NCI-H446 (cell line): ENCODE measurements around the gene KCNIP1.

ENCODE experiments used
- DNase-seq, 2 experiments: peaks; one replicate each; lab custom pipeline; 2025; lab: John Stamatoyannopoulos, UW

Gene KCNIP1

DNA sequence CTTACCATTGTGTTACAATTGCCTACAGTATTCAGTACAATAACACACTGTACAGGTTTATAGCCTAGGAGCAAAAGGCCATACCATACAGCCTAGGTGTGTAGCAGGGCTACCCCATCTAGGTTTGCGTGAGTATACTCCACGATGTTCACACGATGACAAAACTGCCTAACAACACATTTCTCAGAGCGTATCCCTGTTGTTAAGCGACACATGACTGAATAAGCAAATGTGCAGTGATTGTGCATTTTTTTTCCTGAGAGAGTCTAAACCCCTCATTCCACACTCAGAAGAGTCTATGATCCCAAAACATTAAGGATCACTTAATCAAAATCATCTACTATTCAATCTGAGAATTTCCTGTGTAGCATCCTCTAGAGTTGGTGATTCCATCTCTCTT lies 211.3 kb downstream of the KCNIP1 start:
- DNase-seq, result no peak

DNA sequence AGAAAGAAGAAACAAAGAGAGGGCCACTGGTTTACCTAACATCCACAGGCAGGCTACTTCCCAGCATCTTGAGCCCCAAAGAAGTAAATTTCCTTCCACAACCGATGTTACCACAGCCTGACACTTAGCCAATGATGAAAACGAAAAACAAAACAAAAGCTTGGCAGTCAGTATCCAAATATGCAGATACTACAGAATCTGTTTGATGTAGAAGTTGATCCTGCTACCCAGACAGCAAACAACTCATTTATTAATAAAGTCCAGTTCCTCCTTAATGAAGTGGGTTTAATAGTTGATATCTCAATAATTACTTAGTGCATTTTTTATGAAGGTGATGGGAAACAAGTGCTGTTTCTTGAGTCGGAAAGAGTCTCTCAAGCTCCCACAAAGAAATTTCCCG lies 212.6 kb downstream of the KCNIP1 start:
- no peak for DNase-seq

DNA sequence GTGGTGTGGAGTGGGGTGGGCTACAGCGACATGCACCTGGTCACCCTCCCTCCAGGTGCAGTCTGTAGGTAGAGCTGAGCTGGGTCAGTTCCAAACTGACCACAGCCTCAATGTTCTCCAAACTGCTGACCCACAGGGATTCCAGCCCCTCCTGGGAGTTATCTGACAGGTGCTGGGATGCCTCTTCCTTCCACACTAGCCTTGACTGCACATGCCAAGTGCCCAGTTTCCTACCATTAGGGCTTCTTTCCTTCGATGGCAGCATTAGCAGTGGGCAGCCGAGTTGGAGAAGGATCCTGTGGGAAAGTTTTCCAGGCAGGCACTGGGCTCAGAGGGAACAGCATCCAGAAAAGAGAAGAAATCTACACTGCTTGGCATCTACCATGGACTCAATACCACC lies 215.7 kb downstream of the KCNIP1 start:
- DNase-seq, result no peak

DNA sequence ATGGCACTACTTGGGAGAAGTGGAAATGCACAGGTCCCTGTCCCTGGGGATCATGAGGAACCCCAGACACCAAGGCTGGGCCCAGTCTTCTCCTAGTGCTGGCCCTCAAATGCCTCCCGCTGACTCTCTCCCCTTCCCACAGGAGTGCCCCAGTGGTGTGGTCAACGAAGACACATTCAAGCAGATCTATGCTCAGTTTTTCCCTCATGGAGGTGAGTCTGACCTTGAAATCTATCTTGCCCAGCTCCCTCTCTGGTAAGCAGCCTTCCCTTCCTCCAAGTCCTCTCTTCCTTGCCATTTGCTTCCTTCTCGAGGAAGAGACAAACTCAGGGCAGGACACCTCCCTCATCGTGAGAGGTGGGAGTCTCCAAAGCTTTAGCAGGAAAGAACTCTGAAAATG lies 216.4 kb downstream of the KCNIP1 start:
- no peak for DNase-seq

DNA sequence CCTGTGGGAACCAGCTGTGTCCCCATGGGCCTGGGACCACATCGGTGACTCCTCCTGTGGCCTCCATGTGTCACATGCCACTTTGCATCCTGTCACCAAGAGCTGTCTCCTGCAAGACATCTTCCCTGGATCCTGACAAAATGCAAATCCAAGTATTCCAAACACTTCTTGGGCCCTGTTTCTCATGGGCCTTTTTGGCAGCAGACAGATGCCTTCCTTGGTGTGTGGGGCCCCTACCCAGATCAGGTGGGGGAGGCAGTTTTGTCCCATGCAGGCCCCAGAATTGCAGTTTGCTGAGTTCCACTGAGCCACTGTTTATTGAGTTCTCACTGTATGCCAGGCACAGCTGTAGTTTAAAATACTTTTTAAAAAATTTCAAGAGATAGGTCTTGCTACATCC lies 217.2 kb downstream of the KCNIP1 start:
- DNase-seq, result no peak

DNA sequence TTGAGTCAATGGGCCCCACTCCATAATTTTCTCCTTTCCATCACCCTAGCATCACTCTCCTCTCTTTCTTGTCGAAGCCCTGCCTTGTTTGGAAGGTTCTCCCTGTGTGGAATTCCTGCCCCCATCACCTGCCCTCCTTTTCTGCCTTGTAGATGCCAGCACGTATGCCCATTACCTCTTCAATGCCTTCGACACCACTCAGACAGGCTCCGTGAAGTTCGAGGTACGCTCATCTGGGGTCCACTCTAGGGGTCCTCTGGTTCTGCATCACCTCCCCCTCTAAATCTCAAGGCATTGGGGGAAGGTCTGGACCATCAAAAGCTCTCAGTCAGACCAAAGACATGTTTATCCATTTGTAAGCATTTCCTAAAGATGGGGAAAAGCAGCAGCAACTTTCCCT lies 217.9 kb downstream of the KCNIP1 start:
- DNase-seq, result no peak

DNA sequence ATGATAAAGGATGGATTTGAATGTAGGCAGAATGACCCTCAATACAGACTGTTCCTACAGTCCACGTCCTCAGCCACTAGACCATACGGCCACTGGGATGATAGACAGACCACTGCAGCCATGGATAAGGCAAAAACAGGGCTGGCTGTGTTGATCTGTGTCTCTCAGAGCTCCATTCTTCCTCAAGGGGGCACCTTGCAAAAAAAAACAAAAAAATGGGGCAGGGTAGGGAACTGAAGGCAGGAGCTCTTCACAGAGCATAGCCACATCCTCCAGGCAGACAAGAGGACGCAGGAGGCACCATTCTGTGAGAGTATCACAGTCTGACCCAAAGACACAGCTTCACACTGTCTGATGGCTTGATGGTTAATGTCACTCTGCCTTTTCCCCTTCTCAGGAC lies 218.5 kb downstream of the KCNIP1 start:
- no peak for DNase-seq

DNA sequence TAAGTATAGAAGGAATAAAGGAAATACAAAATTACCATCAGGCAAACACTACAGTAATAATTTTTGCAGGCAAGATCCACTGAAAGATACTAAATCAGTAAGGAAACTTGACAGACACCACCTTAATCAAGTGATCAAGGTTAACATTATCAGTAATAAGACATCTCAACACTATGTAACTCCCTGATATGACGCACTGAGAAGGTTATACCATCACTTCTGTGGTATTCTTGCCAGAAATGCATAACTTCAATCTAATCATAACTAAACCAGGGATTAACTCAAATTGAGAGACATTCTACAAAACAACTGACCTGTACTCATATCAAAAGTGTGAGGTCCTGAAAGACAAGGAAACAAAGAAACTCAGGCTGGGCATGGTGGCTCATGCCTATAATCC lies 227.2 kb downstream of the KCNIP1 start:
- no peak for DNase-seq

DNA sequence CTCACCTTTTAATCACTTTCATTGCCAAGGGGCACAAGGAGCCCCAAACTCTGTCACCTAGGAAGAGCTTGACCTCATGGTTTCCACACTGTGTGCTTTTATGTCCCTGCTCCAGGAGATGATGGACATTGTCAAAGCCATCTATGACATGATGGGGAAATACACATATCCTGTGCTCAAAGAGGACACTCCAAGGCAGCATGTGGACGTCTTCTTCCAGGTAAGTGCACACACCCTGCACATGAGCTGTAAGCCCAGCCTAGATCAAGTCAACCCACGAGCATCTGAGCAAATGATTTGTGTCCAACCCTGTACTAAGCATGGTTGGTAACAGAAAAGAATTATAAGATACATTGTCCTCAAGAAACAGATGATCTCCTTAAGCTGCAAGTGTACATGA lies 228.9 kb downstream of the KCNIP1 start:
- DNase-seq, result no peak

DNA sequence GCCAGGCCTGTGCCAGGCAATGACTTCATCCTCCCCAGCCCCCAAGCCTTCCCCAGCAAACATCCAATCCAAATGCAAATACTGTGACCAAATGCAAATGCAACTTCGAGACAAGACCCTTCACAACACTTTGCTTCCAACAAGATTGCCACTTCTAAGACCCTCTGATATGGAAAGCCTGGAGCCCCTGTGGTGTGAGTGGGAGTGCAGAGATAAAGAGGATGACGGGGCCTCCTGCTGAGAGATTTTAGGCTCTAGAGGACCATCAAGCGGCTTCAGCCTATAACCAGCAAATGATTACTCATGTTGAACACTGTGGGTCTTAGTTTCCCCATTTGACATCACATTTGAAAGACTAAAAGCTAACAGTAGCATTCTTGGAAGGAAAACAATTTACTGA lies 233.1 kb downstream of the KCNIP1 start:
- no peak for DNase-seq

DNA sequence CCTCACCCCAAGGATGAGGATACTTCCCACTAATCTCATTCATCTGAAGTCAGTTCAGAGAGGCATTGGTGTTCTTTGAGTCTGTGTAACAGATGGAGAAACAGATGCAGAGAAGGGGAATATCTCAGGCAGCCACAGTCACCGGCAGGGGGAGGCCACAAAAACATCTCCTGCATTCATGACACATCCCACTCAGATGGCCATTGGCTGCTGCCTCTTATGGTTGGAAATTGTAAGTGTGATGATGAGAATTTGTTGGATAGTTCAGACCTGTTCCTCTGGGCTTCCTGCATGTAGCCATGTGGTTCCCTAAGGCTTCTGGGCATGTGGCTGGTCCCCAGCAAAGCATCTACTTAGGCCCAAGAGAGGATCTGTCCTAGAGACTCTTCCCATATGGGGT lies 233.8 kb downstream of the KCNIP1 start:
- DNase-seq, result no peak

DNA sequence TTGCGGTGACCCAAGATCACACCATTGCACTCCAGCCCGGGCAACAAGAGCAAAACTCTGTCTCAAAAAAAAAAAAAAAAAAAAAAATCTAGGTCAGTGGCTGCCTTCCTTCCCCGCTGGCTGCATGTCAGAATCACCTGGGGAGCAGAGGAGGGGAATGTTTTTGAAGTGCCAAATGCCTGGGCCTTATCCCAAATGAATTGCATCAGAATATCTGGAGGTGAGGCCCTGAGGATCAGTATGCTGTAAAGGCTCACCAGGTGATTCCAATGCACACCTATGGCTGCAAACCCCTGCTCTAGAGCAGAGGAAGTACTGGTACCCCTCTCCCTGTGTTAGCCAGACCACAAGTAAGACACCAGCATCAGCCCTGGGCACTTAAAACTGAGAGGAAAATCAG lies 235.0 kb downstream of the KCNIP1 start:
- DNase-seq, result no peak

DNA sequence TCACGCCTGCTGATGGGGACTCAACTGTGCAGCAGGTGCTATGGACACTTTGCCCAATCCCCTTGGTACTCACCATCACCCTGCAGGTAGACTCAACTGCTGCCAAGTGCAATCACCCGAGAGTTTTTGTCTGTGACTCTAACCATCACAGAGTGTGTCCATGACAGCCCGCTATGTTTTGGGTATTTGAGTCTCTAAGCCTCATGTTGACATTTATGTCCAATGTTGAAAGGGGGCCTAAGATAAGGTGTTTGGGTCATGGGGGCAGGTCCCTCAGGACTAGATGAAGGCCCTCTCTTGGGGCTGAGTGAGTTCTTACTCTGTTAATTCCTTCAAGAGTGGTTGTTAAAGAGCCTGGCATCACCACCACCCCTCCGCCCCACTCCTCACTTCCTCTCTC lies 235.6 kb downstream of the KCNIP1 start:
- DNase-seq, result no peak

DNA sequence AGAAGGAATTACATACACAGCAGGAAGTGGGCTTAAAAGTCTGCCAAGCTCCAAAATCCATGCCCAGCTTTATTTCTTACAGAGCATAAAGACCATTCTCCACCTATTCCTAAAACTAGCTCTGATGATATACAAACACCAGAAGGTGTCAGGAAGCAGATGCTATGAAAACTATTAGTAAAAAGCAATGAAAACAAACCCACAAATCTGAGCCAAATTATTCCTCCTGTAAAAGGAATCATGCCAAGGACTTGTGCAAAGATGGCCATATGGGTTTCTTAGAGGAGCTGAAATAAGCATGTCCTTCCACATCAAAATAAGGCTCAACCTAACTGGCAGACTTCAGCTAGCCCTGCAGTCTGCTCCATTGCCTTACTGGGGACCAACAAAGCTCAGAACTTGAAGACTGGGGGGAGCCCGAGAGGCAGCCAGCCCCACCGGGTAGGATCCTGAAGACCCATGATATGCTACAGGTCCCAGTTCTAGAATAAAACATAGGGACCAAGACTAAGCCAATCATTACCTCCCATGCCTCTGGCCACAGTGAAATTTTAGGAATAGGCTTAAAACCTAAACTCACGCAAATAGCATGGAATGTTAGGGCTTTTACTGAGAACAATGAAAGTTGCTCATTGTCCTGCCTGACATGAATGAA lies 236.9 kb downstream of the KCNIP1 start:
- DNase-seq, result peak in 1 of 2 experiments; percentile 79

DNA sequence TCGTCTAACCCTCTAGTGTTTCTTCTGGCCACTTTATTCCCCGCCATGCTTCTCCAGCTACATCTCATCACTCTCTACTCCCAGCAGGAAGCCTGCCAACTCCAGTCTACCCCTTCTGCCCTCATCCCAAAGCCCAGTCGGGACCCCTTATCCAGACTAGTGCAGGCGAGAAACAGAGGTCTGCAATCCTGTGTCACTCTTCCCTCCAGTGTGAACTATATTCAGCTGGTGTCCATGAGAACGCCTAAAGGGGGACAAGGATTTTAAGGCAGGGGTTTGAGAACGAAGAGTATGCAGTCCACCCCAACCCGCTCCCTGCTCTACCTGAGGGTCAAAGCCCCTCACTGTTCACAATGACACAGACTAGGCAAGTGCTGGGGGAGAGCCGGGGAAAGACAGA lies 238.0 kb downstream of the KCNIP1 start:
- DNase-seq, result no peak

DNA sequence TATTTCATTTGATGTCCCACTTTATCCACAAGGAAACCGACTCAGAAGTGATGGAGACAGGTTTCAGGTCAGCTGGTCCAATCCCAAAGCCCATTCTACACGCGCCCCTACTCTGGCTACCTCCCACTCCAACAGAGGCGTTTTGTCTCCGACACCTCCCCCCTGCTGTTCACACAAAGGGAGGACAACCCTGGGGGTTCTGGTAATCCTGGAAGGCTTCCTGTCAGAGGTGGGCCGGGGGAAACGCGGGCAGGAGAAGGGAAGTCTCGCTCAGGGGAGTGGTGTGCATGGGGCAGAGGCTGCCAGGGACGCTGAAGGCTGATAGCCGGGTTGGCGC lies 240.0 kb downstream of the KCNIP1 start:
- DNase-seq, result no peak

DNA sequence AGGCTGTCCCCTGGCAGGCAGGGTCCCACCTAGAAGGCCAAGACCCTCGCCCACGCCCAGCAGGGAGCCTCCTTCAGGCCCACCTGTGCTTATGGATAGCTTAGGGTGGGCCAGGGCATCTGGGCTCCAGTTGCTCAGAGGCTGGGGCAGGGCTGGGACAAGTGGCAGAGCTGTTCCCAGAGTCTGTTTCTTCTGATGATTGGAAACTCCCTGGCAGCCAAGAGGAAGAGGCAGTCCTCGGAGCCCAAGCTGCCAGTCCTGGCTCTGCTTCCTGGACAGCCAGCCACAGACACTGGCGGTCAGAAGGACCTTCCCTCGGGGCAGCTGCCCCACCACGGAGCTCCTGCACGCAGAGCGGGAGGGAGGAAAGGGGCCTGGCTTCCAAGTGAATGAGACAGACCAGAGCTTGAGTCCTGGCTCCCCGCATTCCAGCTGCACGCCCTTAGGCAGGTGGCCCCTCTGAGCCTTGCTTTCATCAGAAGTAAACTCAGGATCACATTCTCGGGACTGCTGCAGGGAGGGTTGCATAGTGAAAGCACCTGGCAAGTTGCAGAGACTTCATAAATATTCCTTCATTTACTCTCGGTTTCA lies 241.8 kb downstream of the KCNIP1 start:
- peak in 1 of 2 experiments; percentile 49 for DNase-seq

DNA sequence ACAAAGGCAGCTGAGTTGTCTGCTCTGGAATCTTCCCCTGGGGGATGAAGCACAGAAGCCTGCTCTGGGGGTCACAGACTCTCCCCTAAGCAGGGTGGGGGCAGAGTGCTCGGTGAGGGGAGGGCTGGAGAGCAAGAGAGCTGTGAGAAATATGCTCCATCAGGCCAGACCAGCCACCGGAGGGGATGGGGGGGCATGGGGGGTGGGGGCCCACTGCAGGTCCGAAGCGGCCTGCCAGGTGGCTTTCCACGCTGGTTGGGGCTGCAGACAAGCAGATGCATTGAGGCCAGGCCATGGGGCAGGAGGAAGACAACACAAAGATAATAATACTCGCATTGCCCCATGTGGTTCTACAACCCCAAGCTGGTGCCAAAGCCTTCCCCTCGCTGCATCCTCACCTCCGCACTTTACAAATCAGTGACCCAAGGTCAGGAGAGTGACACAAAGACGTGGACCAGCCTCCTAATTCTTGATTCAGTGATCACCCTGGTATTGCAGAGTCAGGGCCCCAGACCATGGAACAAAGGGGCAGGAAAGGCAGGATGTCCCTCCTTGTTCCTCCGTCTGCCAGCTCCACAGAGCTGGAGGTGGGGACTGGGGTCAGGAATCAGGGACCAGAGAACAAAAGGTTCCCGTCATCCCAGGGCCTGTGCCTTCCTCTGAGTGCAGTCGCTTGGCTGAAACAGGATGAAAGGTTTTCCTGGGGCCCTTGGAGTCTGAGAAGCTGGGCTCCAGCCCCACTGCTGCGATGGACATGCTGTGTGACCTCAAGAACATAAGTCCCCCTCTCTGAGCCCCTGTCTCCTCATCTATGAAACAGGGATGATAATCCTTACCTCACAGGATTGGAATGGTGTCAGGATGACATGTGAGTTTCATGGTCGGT lies 242.5 kb downstream of the KCNIP1 start:
- DNase-seq, result no peak

DNA sequence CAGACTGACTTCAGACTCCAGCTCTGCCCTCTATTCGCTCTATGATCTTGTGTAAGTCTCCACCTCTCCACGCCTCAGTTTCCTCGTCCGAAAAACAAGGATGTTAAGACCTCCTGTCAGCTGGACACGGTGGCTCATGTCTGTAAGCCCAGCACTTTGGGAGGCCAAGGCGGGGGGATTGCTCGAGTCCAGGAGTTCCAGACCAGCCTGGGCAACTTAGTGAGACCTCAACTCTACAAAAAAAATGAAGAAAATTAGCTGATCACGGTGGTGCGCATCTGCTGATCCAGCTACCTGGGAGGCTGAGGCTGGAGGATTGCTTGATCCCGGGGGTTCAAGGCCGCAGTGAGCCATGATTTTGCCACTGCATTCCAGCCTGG lies 243.1 kb downstream of the KCNIP1 start:
- no peak for DNase-seq

DNA sequence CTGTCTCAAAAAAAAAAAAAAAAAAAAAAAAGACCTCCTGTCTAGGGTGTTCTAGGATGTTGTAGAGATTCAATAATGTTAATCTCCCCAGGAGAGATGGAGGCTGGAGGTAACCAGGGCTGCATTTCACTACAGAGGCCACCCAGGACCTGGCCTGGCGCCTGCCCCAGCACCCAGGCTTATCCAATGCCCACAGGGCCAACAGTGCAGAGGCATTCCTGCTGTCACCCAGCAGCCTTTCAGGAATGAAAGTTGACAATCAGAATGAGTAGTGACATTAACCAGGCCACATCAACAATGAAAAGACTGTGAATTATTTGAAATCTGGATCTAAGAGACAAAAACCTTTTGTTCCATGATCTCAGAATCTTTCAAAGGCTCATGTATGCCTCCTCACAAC lies 243.5 kb downstream of the KCNIP1 start:
- DNase-seq, result no peak

DNA sequence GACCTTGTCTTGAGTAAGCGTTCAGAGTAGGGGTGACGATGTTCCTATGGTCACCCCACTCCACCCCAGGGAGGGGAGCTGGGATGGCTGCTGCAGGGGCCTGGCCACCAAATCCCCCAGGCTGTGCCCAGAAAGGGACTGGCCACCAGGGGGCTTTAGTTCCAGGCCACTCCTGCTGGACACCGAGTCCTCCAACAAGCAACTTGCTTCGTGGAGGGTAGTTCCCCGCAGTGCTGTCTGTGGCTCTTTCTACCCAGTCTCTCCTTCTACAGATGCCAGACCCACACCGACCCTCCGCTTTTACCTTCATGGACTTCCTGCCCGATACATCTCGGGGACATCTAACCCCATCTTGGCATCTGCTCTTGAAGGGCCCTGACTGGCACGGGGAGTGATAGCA lies 244.0 kb downstream of the KCNIP1 start:
- DNase-seq, result no peak

DNA sequence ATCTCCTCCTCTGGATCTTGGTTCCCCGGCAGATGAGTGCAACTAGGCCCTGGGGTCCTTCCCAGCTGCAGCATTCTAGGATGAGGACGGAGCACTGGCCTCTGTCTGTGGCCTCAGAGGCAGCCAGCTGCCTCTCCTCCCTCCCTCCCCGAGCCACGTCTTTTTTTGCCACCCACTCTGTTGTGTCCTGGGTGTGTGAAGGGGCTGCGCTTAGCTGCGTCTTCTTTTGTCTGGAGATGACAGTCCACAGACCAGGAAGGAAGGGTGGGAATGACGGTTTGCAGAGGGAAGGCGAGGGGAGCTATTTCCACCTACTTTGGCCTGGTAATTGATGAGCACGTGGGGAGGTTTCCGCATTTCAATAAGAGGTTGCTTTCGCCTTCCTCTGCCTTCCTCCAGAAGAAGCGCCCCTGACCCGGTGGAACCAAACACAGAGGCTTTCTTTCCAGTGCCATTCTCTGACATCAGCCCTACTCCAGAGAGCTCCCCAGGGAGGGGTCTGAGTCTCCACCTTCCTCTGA lies 245.2 kb downstream of the KCNIP1 start:
- DNase-seq, result no peak

DNA sequence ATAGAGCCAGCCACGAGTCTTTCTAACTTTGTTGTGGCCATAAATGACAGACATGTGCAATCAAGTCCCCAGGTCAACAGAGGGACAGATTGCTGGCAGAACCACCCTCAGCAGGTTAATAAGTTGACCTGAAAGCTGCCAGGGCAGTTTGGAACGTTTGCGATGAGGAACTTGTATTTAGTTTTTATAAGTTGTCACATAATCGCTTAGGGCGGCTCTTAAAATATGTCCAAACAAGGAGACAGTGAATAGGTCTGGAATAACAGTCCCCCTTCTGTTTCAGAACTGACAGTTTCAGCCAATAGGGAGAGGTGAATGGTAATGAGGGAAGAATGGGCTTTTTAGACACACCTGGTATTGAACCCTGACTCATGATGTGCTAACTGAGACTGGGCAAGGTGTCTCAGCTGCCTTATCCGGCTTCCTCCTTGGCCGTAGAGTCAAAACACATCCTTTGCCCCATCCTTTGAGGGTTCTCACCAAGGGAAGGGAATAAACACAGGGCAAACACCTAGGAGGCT lies 246.2 kb downstream of the KCNIP1 start:
- no peak for DNase-seq
